Endothelial cell of umbilical vein (primary cell): ENCODE results near the gene PLEKHJ1. TPM values are rescaled to one million over a fixed set of nuclear protein-coding genes. Genes with fewer than 3 reads are reported as not detected.

Experiments used
- BruUV-seq: library from RNA; stranded (reverse); fragments of 400-500 nt; replicated peaks from 2 replicates; lab custom pipeline; 2021; lab: Mats Ljungman, UMichigan
- CTCF ChIA-PET: fragments of 300-600, 350-600 bp; sonication (Branson Sonifier 250); formaldehyde crosslinking; loops from one replicate; lab custom pipeline; 2021; ENCODE audit warnings: antibody characterized with exemption, inconsistent platforms; lab: Charles Lee
- POLR2A ChIA-PET: fragments of 300-600, 350-600 bp; sonication (Branson Sonifier 250); formaldehyde crosslinking; loops from one replicate; lab custom pipeline; 2021; ENCODE audit warnings: antibody characterized with exemption, inconsistent platforms; lab: Charles Lee
- DNase-seq: peaks from one replicate; pipeline ENCODE4 v3.0.0-alpha.2; 2011; ENCODE audit warnings: low read depth, low spot score
- FAIRE-seq: peaks from 2 replicates; lab custom pipeline; 2011; peaks lifted over from hg19 to GRCh38; lab: Jason Lieb, UNC
- H2AFZ ChIP-seq: 2 replicates; pipeline ENCODE4 v1.6.0; 2012; ENCODE audit warnings: low read depth, low read length, control low read depth, inconsistent platforms
- H3K27ac ChIP-seq: 2 replicates; pipeline ENCODE4 v1.5.1; 2011; ENCODE audit warnings: low read depth, mild to moderate bottlenecking, control low read depth, low read length, moderate library complexity; ENCODE audit not compliant: insufficient read depth
- H3K27me3 ChIP-seq, 2 experiments: 2 replicates each; pipeline versions ENCODE4 v1.6.0 to v1.6.1; 2011; ENCODE audit warnings: low read length in 2 of 2, mixed read lengths in 1 of 2; ENCODE audit not compliant: control insufficient read depth in 2 of 2, insufficient read depth in 2 of 2
- H3K36me3 ChIP-seq, 2 experiments: 2 replicates in 1 of 2; 3 replicates in 1 of 2; pipeline ENCODE4 v1.5.1; 2011; ENCODE audit warnings: low read length in 2 of 2, mild to moderate bottlenecking in 1 of 2, moderate library complexity in 1 of 2; ENCODE audit not compliant: control insufficient read depth in 2 of 2, insufficient read depth in 2 of 2; ENCODE audit errors: extremely low read depth in 1 of 2
- H3K4me1 ChIP-seq: 3 replicates; pipeline ENCODE4 v1.5.1; 2011; ENCODE audit warnings: mild to moderate bottlenecking, low read length; ENCODE audit not compliant: control insufficient read depth, insufficient read depth; ENCODE audit errors: extremely low read depth
- H3K4me2 ChIP-seq: 2 replicates; pipeline ENCODE4 v1.6.1; 2011; ENCODE audit warnings: low read length, control low read depth, mixed read lengths; ENCODE audit not compliant: insufficient read depth
- H3K4me3 ChIP-seq, 3 experiments: fragments of 200-600 bp in 1 of 3; sonication (generic), shearing (Covaris generic) in 1 of 3; replicated peaks in 1 of 3; 2 replicates each; pipeline ENCODE4 v1.5.1; 2011 to 2016; ENCODE audit warnings: control low read depth in 3 of 3, low read length in 3 of 3, mild to moderate bottlenecking in 2 of 3, inconsistent platforms in 1 of 3, low read depth in 1 of 3, moderate library complexity in 1 of 3; ENCODE audit not compliant: insufficient read depth in 1 of 3
- H3K79me2 ChIP-seq: 2 replicates; pipeline ENCODE4 v1.6.0; 2012; ENCODE audit warnings: low read length, inconsistent platforms; ENCODE audit not compliant: control insufficient read depth, insufficient read depth
- H3K9ac ChIP-seq: replicated peaks from 2 replicates; pipeline ENCODE3; 2011; ENCODE audit warnings: low read length, control low read depth; ENCODE audit not compliant: insufficient read depth; ENCODE audit errors: extremely low read depth
- H3K9me1 ChIP-seq: replicated peaks from 3 replicates; pipeline ENCODE4 v1.6.0; 2011; ENCODE audit warnings: mild to moderate bottlenecking, low read length; ENCODE audit not compliant: control insufficient read depth, insufficient read depth; ENCODE audit errors: extremely low read depth
- H3K9me3 ChIP-seq: replicated peaks from 2 replicates; pipeline ENCODE4 v1.5.1; 2012; ENCODE audit warnings: low read length, inconsistent platforms; ENCODE audit not compliant: control insufficient read depth, insufficient read depth
- H4K20me1 ChIP-seq: replicated peaks from 2 replicates; pipeline ENCODE3; 2011; ENCODE audit warnings: mild to moderate bottlenecking, low read length; ENCODE audit not compliant: control insufficient read depth, insufficient read depth; ENCODE audit errors: extremely low read depth
- CTCF ChIP-seq, 2 donors: IDR thresholded peaks; 1 replicate in 1 of 2; 2 replicates in 1 of 2; pipeline ENCODE4 v1.5.1; 2011; ENCODE audit warnings: low read length in 2 of 2, mild to moderate bottlenecking in 2 of 2, moderate library complexity in 2 of 2, control low read depth in 1 of 2, inconsistent platforms in 1 of 2, low read depth in 1 of 2; ENCODE audit not compliant: insufficient read depth in 1 of 2; ENCODE audit errors: extremely low read depth in 1 of 2
- EZH2 ChIP-seq: IDR thresholded peaks from 2 replicates; pipeline ENCODE4 v1.6.1; 2012; ENCODE audit warnings: borderline replicate concordance, low read depth, mild to moderate bottlenecking, moderate library complexity, low read length, inconsistent platforms; ENCODE audit not compliant: severe bottlenecking
- FOS ChIP-seq: IDR thresholded peaks from 2 replicates; pipeline ENCODE4 v1.6.1; 2011; ENCODE audit warnings: mild to moderate bottlenecking, low read length, moderate library complexity, borderline replicate concordance; ENCODE audit not compliant: insufficient read depth
- GATA2 ChIP-seq: IDR thresholded peaks from 2 replicates; pipeline ENCODE4 v1.7.0; 2011; ENCODE audit warnings: low read depth, mild to moderate bottlenecking, moderate library complexity, mixed read lengths, low read length; ENCODE audit not compliant: insufficient read length, insufficient read depth
- JUN ChIP-seq: IDR thresholded peaks from 2 replicates; pipeline ENCODE4 v1.6.1; 2011; ENCODE audit warnings: borderline replicate concordance, low read depth; ENCODE audit not compliant: insufficient read length, insufficient read depth
- MAX ChIP-seq: IDR thresholded peaks from 2 replicates; pipeline ENCODE4 v1.6.1; 2011; ENCODE audit not compliant: insufficient read depth, insufficient read length
- MYC ChIP-seq: IDR thresholded peaks from one replicate; pipeline ENCODE4 v1.6.1; 2011; ENCODE audit warnings: mild to moderate bottlenecking, low read depth, low read length
- POLR2A ChIP-seq: IDR thresholded peaks from 2 replicates; pipeline ENCODE4 v1.6.1; 2012; ENCODE audit warnings: low read depth, mild to moderate bottlenecking, control low read depth, low read length
- POLR2AphosphoS5 ChIP-seq: IDR thresholded peaks from 2 replicates; pipeline ENCODE4 v1.6.1; 2012; ENCODE audit warnings: low read depth, mild to moderate bottlenecking, control low read depth, low read length, moderate library complexity; ENCODE audit not compliant: insufficient read depth
- dilution Hi-C: fragments of 300-500 bp; cut with MboI; formaldehyde crosslinking; loops from one replicate; pipeline ENCODE4 v1.15.0; 2019; ENCODE audit warnings: low sequenced_read_pairs; ENCODE audit not compliant: extremely low pct_ligation_motif_present
- intact Hi-C: fragments of 100-400 bp; cut with micrococcal nuclease; formaldehyde crosslinking; loops from one replicate; pipeline ENCODE4 v1.10.0; 2022
- polyA plus RNA-seq, 4 experiments: library from polyadenylated mRNA; depleted of rRNA in 3 of 4; stranded (reverse) in 3 of 4; unstranded in 1 of 4; fragments of >200 nt; gene quantifications; 2 replicates each; pipeline versions ENCODE4 v1.2.1 to v1.2.3, GENCODE V29; 2011 to 2012; ENCODE audit warnings: missing spikeins in 1 of 4
- total RNA-seq: library from RNA; stranded (reverse); gene quantifications from 2 replicates; pipeline ENCODE4 v1.2.3, GENCODE V29; 2021

The PLEKHJ1 gene
- total and polyA plus RNA-seq, 2 donors (not counting 3 experiments of a cell fraction or from before 2014, with no cell fraction given), result 82.4 to 115 TPM

GRCh38 chr19:2244125-2244411 lies 7.9 kb upstream of the PLEKHJ1 start:
- Histone ChIP-seq H2AFZ (no peak overlapping the region), H3K27me3 (no peaks in the 10 kb centered on the region), H3K4me3 (no peak overlapping the region), H3K9me3 (no peaks in the 10 kb centered on the region), H3K4me1 (peaks cover 29% of the 10 kb centered on the region), H3K9ac (no peak overlapping the region), H3K36me3 (peaks cover 25 to 52% of the 10 kb centered on the region in 2 experiments), H4K20me1 (no peaks in the 10 kb centered on the region), H3K9me1 (no peaks in the 10 kb centered on the region), H3K79me2 (peaks cover 46% of the 10 kb centered on the region), H3K27ac (no peak overlapping the region), H3K4me2 (no peak overlapping the region)
- POLR2A ChIA-PET, result no interaction called here
- CTCF ChIA-PET, result no interaction called here
- DNase-seq (no peak), FAIRE-seq (no peak)
- BruUV-seq, result no TSS peak
- dilution Hi-C loops (no loop called here), intact Hi-C loops (no loop called here)
- TF ChIP-seq FOS (no peak), JUN (no peak), POLR2A (no peak), EZH2 (no peak), MAX (no peak), POLR2AphosphoS5 (no peak), MYC (no peak), GATA2 (no peak), CTCF (IDR thresholded peaks at IDR 0.05; ENCODE audit: extremely low read depth in 1 of 2, insufficient read depth in 1 of 2, low read depth in 1 of 2, low read length in 2 of 2) (no peak)
